GM12873 (cell line): Measurements from ENCODE around the gene YLPM1.

Source experiments
- TF ChIP-seq, protein P1 (sequence below): IDR thresholded peaks from 2 replicates; pipeline ENCODE4 v1.5.1; 2012; ENCODE audit warnings: low read depth, mild to moderate bottlenecking, moderate library complexity, low read length, control low read depth; ENCODE audit not compliant: insufficient read depth; ENCODE audit errors: missing control alignments

The YLPM1 gene

GRCh38 chr14:74835645-74836250 is 72.6 kb downstream of the YLPM1 start:
- TF ChIP-seq, protein P1, sequence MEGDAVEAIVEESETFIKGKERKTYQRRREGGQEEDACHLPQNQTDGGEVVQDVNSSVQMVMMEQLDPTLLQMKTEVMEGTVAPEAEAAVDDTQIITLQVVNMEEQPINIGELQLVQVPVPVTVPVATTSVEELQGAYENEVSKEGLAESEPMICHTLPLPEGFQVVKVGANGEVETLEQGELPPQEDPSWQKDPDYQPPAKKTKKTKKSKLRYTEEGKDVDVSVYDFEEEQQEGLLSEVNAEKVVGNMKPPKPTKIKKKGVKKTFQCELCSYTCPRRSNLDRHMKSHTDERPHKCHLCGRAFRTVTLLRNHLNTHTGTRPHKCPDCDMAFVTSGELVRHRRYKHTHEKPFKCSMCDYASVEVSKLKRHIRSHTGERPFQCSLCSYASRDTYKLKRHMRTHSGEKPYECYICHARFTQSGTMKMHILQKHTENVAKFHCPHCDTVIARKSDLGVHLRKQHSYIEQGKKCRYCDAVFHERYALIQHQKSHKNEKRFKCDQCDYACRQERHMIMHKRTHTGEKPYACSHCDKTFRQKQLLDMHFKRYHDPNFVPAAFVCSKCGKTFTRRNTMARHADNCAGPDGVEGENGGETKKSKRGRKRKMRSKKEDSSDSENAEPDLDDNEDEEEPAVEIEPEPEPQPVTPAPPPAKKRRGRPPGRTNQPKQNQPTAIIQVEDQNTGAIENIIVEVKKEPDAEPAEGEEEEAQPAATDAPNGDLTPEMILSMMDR = no peak

- TF ChIP-seq, protein P1 = no peak
These were observed 73.3 kb downstream of the YLPM1 start for GRCh38 chr14:74836251-74836960.

- TF ChIP-seq, protein P1 = no peak
These were observed 75.0 kb downstream of the YLPM1 start for GRCh38 chr14:74838166-74838565.

- TF ChIP-seq, protein P1 = no peak
These were observed 77.5 kb downstream of the YLPM1 start for GRCh38 chr14:74840603-74841030.

GRCh38 chr14:74841230-74842207 is 78.4 kb downstream of the YLPM1 start:
- TF ChIP-seq, protein P1 = no peak

GRCh38 chr14:74843653-74844052 is 80.5 kb downstream of the YLPM1 start:
- TF ChIP-seq, protein P1 = no peak

DNA sequence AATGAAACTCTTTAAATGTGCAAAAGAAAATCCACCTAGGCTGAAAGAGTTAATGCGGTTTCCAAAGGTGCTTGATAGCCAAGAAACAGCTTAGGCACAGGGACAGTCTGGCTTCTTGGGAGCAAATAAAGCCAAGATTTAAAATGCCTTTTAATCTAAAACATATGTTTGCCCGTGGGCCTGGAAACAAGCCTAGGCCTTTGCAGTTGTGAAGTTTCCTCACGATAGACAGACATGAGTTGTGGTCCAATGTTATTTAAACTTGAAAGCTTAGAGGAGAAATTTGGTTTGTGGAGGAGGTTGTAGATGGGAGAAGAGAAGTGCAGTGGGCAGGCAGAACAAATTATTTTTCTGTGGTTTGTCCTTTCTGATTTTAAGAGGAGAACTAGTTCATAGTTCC is 83.1 kb downstream of the YLPM1 start:
- TF ChIP-seq, protein P1 = no peak
